ENCODE results near the gene NAGLU. TPM values are rescaled to one million over a fixed set of nuclear protein-coding genes. Genes with fewer than 3 reads are reported as not detected.

NAGLU gene
- polyA plus RNA-seq, 1 donor (not counting 4 experiments of a cell fraction or from before 2014, with no cell fraction given) = 6.9 TPM

DNA sequence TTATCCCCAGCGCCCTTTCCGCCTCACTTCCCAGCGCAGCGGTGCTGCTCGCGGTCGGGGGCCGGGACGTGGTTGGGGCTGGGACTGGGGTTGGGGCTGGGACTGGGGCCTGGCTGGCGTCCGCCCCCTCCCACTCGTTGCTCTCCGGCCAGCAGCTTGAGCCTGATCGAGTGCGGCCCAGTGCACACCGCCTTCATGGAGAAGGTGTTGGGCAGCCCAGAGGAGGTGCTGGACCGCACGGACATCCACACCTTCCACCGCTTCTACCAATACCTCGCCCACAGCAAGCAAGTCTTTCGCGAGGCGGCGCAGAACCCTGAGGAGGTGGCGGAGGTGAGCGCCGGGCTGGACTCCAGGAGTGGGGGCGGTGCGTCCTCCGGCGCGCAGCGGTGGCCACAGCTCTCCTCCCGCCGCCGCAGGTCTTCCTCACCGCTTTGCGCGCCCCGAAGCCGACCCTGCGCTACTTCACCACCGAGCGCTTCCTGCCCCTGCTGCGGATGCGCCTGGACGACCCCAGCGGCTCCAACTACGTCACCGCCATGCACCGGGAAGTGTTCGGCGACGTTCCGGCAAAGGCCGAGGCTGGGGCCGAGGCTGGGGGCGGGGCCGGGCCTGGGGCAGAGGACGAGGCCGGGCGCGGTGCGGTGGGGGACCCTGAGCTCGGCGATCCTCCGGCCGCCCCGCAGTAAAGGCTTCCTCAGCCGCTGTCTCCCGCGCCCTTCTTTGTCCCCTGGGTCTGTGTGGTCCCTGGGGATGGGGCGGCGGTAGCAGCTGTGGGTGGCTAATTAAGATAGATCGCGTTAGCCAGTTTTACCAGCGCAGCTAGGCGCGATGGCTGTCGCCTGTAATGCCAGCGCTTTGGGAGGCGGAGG lies 18.4 kb downstream of the NAGLU start:
- H3K79me2 ChIP-seq (ENCODE audit: control insufficient read depth, insufficient read depth, low read length) = peaks cover 13% of the 10 kb centered on the region
- H3K4me3 ChIP-seq (ENCODE audit: control insufficient read depth in 2 of 3, extremely low read depth in 1 of 3, insufficient read depth in 2 of 3, low read depth in 1 of 3, low read length in 3 of 3) = peak overlapping the region; percentile 71 to 82 (median 80)
- H3K4me1 ChIP-seq (ENCODE audit: control insufficient read depth, extremely low read depth, insufficient read depth, low read length) = peaks cover 18% of the 10 kb centered on the region
- peak overlapping the region; percentile 82 for H2AFZ ChIP-seq (ENCODE audit: control insufficient read depth, low read length)
- H3K9ac ChIP-seq (ENCODE audit: control insufficient read depth, extremely low read depth, insufficient read depth, low read length) = peak overlapping the region; percentile 78
- H3K36me3 ChIP-seq (ENCODE audit: control insufficient read depth in 2 of 2, extremely low read depth in 1 of 2, insufficient read depth in 2 of 2, low read length in 2 of 2) = no peaks in the 10 kb centered on the region
- H3K9me1 ChIP-seq (ENCODE audit: control insufficient read depth, extremely low read depth, insufficient read depth, low read length) = no peaks in the 10 kb centered on the region
- FAIRE-seq = no peak
- no peaks in the 10 kb centered on the region for H3K9me3 ChIP-seq (ENCODE audit: control insufficient read depth, low read depth, low read length)
- dilution Hi-C loops (cut with MboI; ENCODE audit: extremely low pct_ligation_motif_present, low sequenced_read_pairs) = no loop called here
- no peak for TF ChIP-seq EZH2 (IDR thresholded peaks at IDR 0.05; ENCODE audit: low read length)
- TF ChIP-seq, protein P1, sequence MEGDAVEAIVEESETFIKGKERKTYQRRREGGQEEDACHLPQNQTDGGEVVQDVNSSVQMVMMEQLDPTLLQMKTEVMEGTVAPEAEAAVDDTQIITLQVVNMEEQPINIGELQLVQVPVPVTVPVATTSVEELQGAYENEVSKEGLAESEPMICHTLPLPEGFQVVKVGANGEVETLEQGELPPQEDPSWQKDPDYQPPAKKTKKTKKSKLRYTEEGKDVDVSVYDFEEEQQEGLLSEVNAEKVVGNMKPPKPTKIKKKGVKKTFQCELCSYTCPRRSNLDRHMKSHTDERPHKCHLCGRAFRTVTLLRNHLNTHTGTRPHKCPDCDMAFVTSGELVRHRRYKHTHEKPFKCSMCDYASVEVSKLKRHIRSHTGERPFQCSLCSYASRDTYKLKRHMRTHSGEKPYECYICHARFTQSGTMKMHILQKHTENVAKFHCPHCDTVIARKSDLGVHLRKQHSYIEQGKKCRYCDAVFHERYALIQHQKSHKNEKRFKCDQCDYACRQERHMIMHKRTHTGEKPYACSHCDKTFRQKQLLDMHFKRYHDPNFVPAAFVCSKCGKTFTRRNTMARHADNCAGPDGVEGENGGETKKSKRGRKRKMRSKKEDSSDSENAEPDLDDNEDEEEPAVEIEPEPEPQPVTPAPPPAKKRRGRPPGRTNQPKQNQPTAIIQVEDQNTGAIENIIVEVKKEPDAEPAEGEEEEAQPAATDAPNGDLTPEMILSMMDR (optimal IDR thresholded peaks at IDR 0.05 in 1 of 3, IDR thresholded peaks at IDR 0.05 in 1 of 3, conservative IDR thresholded peaks at IDR 0.05 in 1 of 3; ENCODE audit: extremely low read depth in 1 of 3, insufficient read depth in 2 of 3, low read length in 3 of 3) = peak in 1 of 3 experiments; percentile 3
- H3K4me2 ChIP-seq (ENCODE audit: control insufficient read depth, extremely low read depth, insufficient read depth, low read depth, low read length) = peak overlapping the region; percentile 86
- DNase-seq (ENCODE audit: low read depth, low spot score) = no peak
- peak overlapping the region; percentile 54 for H3K27ac ChIP-seq (ENCODE audit: control insufficient read depth, insufficient read depth, low read length)
- H4K20me1 ChIP-seq (ENCODE audit: control insufficient read depth, extremely low read depth, insufficient read depth, low read length) = no peaks in the 10 kb centered on the region
- H3K27me3 ChIP-seq (ENCODE audit: control insufficient read depth, extremely low read depth, insufficient read depth, low read length) = no peaks in the 10 kb centered on the region

DNA sequence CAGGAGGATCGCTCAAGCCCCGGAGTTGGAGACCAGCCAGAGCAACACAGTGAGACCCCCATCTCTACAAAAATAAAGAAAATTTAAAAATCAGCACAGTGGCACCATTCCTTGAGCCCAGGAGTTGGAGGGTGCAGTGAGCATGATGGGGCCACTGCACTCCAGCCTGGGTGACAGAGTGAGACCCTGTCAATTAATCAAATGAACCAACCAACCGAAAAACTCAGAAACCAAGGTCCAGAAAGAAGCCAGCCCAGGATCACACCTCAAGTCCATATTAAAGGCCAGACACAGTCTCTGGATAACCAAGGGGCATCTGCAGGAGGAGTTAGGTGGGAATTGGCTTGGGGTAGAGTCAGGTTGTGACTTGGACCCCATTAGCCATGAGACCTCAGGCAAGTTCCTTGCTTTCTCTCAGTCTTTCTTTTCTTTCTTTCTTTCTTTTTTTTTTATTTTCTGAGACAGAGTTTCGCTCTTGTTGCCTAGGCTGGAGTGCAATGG lies 19.1 kb downstream of the NAGLU start:
- Histone ChIP-seq H3K36me3 (ENCODE audit: control insufficient read depth in 2 of 2, extremely low read depth in 1 of 2, insufficient read depth in 2 of 2, low read length in 2 of 2) (no peaks in the 10 kb centered on the region), H3K9me3 (ENCODE audit: control insufficient read depth, low read depth, low read length) (no peaks in the 10 kb centered on the region), H3K9me1 (ENCODE audit: control insufficient read depth, extremely low read depth, insufficient read depth, low read length) (no peaks in the 10 kb centered on the region), H3K9ac (ENCODE audit: control insufficient read depth, extremely low read depth, insufficient read depth, low read length) (peak overlapping the region; percentile 78), H3K79me2 (ENCODE audit: control insufficient read depth, insufficient read depth, low read length) (peaks cover 13% of the 10 kb centered on the region), H3K27me3 (ENCODE audit: control insufficient read depth, extremely low read depth, insufficient read depth, low read length) (no peaks in the 10 kb centered on the region), H3K4me3 (ENCODE audit: control insufficient read depth in 2 of 3, extremely low read depth in 1 of 3, insufficient read depth in 2 of 3, low read depth in 1 of 3, low read length in 3 of 3) (peak overlapping the region; percentile 71 to 82 (median 80)), H3K27ac (ENCODE audit: control insufficient read depth, insufficient read depth, low read length) (peak overlapping the region; percentile 54), H3K4me1 (ENCODE audit: control insufficient read depth, extremely low read depth, insufficient read depth, low read length) (peaks cover 18% of the 10 kb centered on the region), H4K20me1 (ENCODE audit: control insufficient read depth, extremely low read depth, insufficient read depth, low read length) (no peaks in the 10 kb centered on the region), H2AFZ (ENCODE audit: control insufficient read depth, low read length) (peak overlapping the region; percentile 82), H3K4me2 (ENCODE audit: control insufficient read depth, extremely low read depth, insufficient read depth, low read depth, low read length) (peak overlapping the region; percentile 86)
- dilution Hi-C loops (cut with MboI; ENCODE audit: extremely low pct_ligation_motif_present, low sequenced_read_pairs) = no loop called here
- TF ChIP-seq, protein P1 (optimal IDR thresholded peaks at IDR 0.05 in 1 of 3, IDR thresholded peaks at IDR 0.05 in 1 of 3, conservative IDR thresholded peaks at IDR 0.05 in 1 of 3; ENCODE audit: extremely low read depth in 1 of 3, insufficient read depth in 2 of 3, low read length in 3 of 3) = no peak
- no peak for TF ChIP-seq EZH2 (IDR thresholded peaks at IDR 0.05; ENCODE audit: low read length)
- no peak for FAIRE-seq
- no peak for DNase-seq (ENCODE audit: low read depth, low spot score)

Measured in keratinocyte (primary cell).